Neural crest cell (in vitro differentiated cells): ENCODE measurements around the gene RAB1B. TPM values are rescaled to one million over a fixed set of nuclear protein-coding genes. Genes with fewer than 3 reads are reported as not detected.

Experiments
- DNase-seq: peaks from one replicate; pipeline ENCODE4 v3.0.0; 2021; ENCODE audit warnings: low read depth, mixed read lengths, low spot score
- H3K27ac Mint-ChIP-seq: one replicate; pipeline ENCODE4 v1.8.0; 2021; ENCODE audit warnings: mild to moderate bottlenecking, mixed read lengths; ENCODE audit not compliant: unreplicated experiment
- H3K27me3 Mint-ChIP-seq: 2 replicates; pipeline ENCODE4 v1.8.0; 2021; ENCODE audit warnings: low read depth, mild to moderate bottlenecking, mixed read lengths
- H3K36me3 Mint-ChIP-seq: 2 replicates; pipeline ENCODE4 v1.8.0; 2021; ENCODE audit warnings: low read depth, mild to moderate bottlenecking, mixed read lengths
- H3K4me1 Mint-ChIP-seq: 2 replicates; pipeline ENCODE4 v1.8.0; 2021; ENCODE audit warnings: mixed read lengths
- H3K4me3 Mint-ChIP-seq: one replicate; pipeline ENCODE4 v1.8.0; 2021; ENCODE audit warnings: mild to moderate bottlenecking, mixed read lengths
- H3K9me3 Mint-ChIP-seq: 2 replicates; pipeline ENCODE4 v1.8.0; 2021; ENCODE audit warnings: mixed read lengths
- CTCF ChIP-seq: fragments of 200-600 bp; sonication (generic); conservative IDR thresholded peaks from 2 replicates; pipeline ENCODE4 v1.5.0; 2021; ENCODE audit warnings: antibody characterized with exemption, mild to moderate bottlenecking
- total RNA-seq: library from RNA; stranded (reverse); gene quantifications from 2 replicates; pipeline ENCODE4 v1.2.1, GENCODE V29; 2021

RAB1B gene
- total RNA-seq, 1 donor from 2014 or later = 116 TPM

- Mint-ChIP-seq H3K27me3 (no peaks in the 10 kb centered on the region), H3K36me3 (no peaks in the 10 kb centered on the region), H3K4me1 (peaks cover 49% of the 10 kb centered on the region), H3K27ac (peak overlapping the region; percentile 39), H3K4me3 (peak overlapping the region; percentile 27), H3K9me3 (peaks cover 8% of the 10 kb centered on the region)
- DNase-seq = no peak
- no peak for TF ChIP-seq CTCF
Measured at GRCh38 chr11:66326261-66327111, 58.0 kb downstream of the RAB1B start.

Other genes with a start within 250 kb of the RAB1B start
- not detected in 2 replicates for gene CATSPER1, start 242.2 kb upstream of the RAB1B start, total RNA-seq
- 8.7 and 9.7 TPM in 2 replicates for gene GAL3ST3, start 219.5 kb upstream of the RAB1B start, total RNA-seq
- gene SF3B2, start 216.3 kb upstream of the RAB1B start, total RNA-seq = 261 and 262 TPM in 2 replicates
- gene PACS1, start 198.4 kb upstream of the RAB1B start, total RNA-seq = 47.9 and 54.3 TPM in 2 replicates
- 64.5 and 70.8 TPM in 2 replicates for gene KLC2, start 10.9 kb upstream of the RAB1B start, total RNA-seq
- 44.6 and 46.0 TPM in 2 replicates for gene CNIH2, start 9.5 kb downstream of the RAB1B start, total RNA-seq
- 59.4 and 60.9 TPM in 2 replicates for gene YIF1A, start 20.5 kb downstream of the RAB1B start, total RNA-seq
- gene TMEM151A, start 23.3 kb downstream of the RAB1B start, total RNA-seq = 0.57 and 1.0 TPM in 2 replicates
- gene CD248, start 48.4 kb downstream of the RAB1B start, total RNA-seq = 4.2 and 4.8 TPM in 2 replicates
- gene RIN1, start 67.8 kb downstream of the RAB1B start, total RNA-seq = 3.7 and 4.3 TPM in 2 replicates
- gene BRMS1, start 76.5 kb downstream of the RAB1B start, total RNA-seq = 40.2 and 49.0 TPM in 2 replicates
- gene B4GAT1, start 79.0 kb downstream of the RAB1B start, total RNA-seq = 43.3 and 43.8 TPM in 2 replicates
- gene SLC29A2, start 103.1 kb downstream of the RAB1B start, total RNA-seq = 38.7 and 39.5 TPM in 2 replicates
- gene NPAS4, start 152.4 kb downstream of the RAB1B start, total RNA-seq = 0.14 and 0.63 TPM in 2 replicates
- 91.4 and 92.7 TPM in 2 replicates for gene MRPL11, start 170.2 kb downstream of the RAB1B start, total RNA-seq
- 13.3 and 13.6 TPM in 2 replicates for gene PELI3, start 198.3 kb downstream of the RAB1B start, total RNA-seq
- gene DPP3, start 211.8 kb downstream of the RAB1B start, total RNA-seq = 66.8 and 68.9 TPM in 2 replicates
- 54.7 and 56.1 TPM in 2 replicates for gene BBS1, start 242.0 kb downstream of the RAB1B start, total RNA-seq